Activated CD4-positive, alpha-beta memory T cell treated with anti-CD3 and anti-CD28 coated beads, Interleukin-2, amount 10 ng/mL, durations not matched to agents 7 days and 5 days (primary cell): Measurements from ENCODE around the gene LCN6. TPM values are rescaled to one million over a fixed set of nuclear protein-coding genes. Genes with fewer than 3 reads are reported as not detected.

Experiments used
- CTCF ChIA-PET: fragments of 350-600 bp; sonication (Branson Sonifier 250); formaldehyde crosslinking; loops from one replicate; lab custom pipeline; 2021; ENCODE audit warnings: antibody characterized with exemption, inconsistent platforms; lab: Charles Lee
- POLR2A ChIA-PET: fragments of 350-600 bp; sonication (Branson Sonifier 250); formaldehyde crosslinking; loops from one replicate; lab custom pipeline; 2021; ENCODE audit warnings: antibody characterized with exemption; lab: Charles Lee
- DNase-seq: peaks from one replicate; pipeline ENCODE4 v3.0.0-alpha.2; 2020
- H3K27ac Mint-ChIP-seq: one replicate; pipeline ENCODE4 v1.8.0; 2021; ENCODE audit warnings: mild to moderate bottlenecking, mixed read lengths
- H3K27me3 Mint-ChIP-seq: one replicate; pipeline ENCODE4 v1.8.0; 2021; ENCODE audit warnings: mixed read lengths
- H3K36me3 Mint-ChIP-seq: one replicate; pipeline ENCODE4 v1.8.0; 2021; ENCODE audit warnings: low read depth, mixed read lengths
- H3K4me1 Mint-ChIP-seq: one replicate; pipeline ENCODE4 v1.8.0; 2021; ENCODE audit warnings: mixed read lengths
- H3K4me3 Mint-ChIP-seq: one replicate; pipeline ENCODE4 v1.8.0; 2021; ENCODE audit warnings: mild to moderate bottlenecking, mixed read lengths
- H3K9me3 Mint-ChIP-seq: one replicate; pipeline ENCODE4 v1.8.0; 2021; ENCODE audit warnings: mixed read lengths
- total RNA-seq, 2 experiments: library from RNA; stranded (reverse); gene quantifications; one replicate each; pipeline ENCODE4 v1.2.3, GENCODE V29; 2021

The LCN6 gene
- total RNA-seq, 2 experiments from 2014 or later: 0.40 TPM; not detected in 1

- H3K4me1 Mint-ChIP-seq: peaks cover 38% of the 10 kb centered on the region
- H3K4me3 Mint-ChIP-seq: no peak overlapping the region
- CTCF ChIA-PET: no interaction called here
- H3K27me3 Mint-ChIP-seq: no peaks in the 10 kb centered on the region
- H3K36me3 Mint-ChIP-seq: peaks cover 44% of the 10 kb centered on the region
- no peak overlapping the region for H3K27ac Mint-ChIP-seq
- H3K9me3 Mint-ChIP-seq: no peaks in the 10 kb centered on the region
- DNase-seq: no peak
- POLR2A ChIA-PET: interaction anchor here (0.9 kb wide), 1 partner anchor 10 kb away, joined by 4 read pairs; no protein-coding TSS in a partner anchor
Measured at GRCh38 chr9:136723989-136724388, 24.3 kb downstream of the LCN6 start.

GRCh38 chr9:136723362-136723976 lies 24.9 kb downstream of the LCN6 start:
- Mint-ChIP-seq H3K4me3 (no peak overlapping the region), H3K4me1 (peaks cover 38% of the 10 kb centered on the region), H3K27ac (no peak overlapping the region), H3K9me3 (no peaks in the 10 kb centered on the region), H3K27me3 (no peaks in the 10 kb centered on the region), H3K36me3 (peaks cover 44% of the 10 kb centered on the region)
- ChIA-PET POLR2A (interaction anchor here (0.9 kb wide), 1 partner anchor 10 kb away, joined by 4 read pairs; no protein-coding TSS in a partner anchor), CTCF (no interaction called here)
- DNase-seq: no peak

- ChIA-PET CTCF (interaction anchor here (0.7 kb wide), 1 partner anchor 15 kb away, joined by 3 read pairs; no protein-coding TSS in a partner anchor), POLR2A (interaction anchor here (1.0 kb wide), 1 partner anchor 22 kb away, joined by 3 read pairs; no protein-coding TSS in a partner anchor)
Measured at GRCh38 chr9:136722969-136723356, 25.4 kb downstream of the LCN6 start.

GRCh38 chr9:136722093-136722968 lies 26.0 kb downstream of the LCN6 start:
- H3K9me3 Mint-ChIP-seq: no peaks in the 10 kb centered on the region
- no peaks in the 10 kb centered on the region for H3K27me3 Mint-ChIP-seq
- no peak overlapping the region for H3K27ac Mint-ChIP-seq
- peaks cover 41% of the 10 kb centered on the region for H3K36me3 Mint-ChIP-seq
- no peak overlapping the region for H3K4me3 Mint-ChIP-seq
- POLR2A ChIA-PET: interaction anchor here (1.0 to 1.2 kb wide), 2 partner anchors 21 to 28 kb away, joined by 3 read pairs; no protein-coding TSS in a partner anchor
- H3K4me1 Mint-ChIP-seq: peaks cover 35% of the 10 kb centered on the region
- CTCF ChIA-PET: interaction anchor here (0.7 kb wide), 1 partner anchor 14 kb away, joined by 3 read pairs; no protein-coding TSS in a partner anchor
- no peak for DNase-seq

More at GRCh38 chr9:136722969-136723356, 25.4 kb downstream of the LCN6 start:
- Mint-ChIP-seq H3K4me3 (no peak overlapping the region), H3K9me3 (no peaks in the 10 kb centered on the region), H3K27me3 (no peaks in the 10 kb centered on the region), H3K27ac (no peak overlapping the region), H3K36me3 (peaks cover 44% of the 10 kb centered on the region), H3K4me1 (peaks cover 38% of the 10 kb centered on the region)
- no peak for DNase-seq

GRCh38 chr9:136721339-136722092 lies 26.8 kb downstream of the LCN6 start:
- peaks cover 35% of the 10 kb centered on the region for H3K36me3 Mint-ChIP-seq
- POLR2A ChIA-PET: interaction anchor here (0.8 to 1.2 kb wide), 2 partner anchors 21 to 28 kb away, joined by 3 read pairs; no protein-coding TSS in a partner anchor
- H3K4me3 Mint-ChIP-seq: no peak overlapping the region
- no peaks in the 10 kb centered on the region for H3K27me3 Mint-ChIP-seq
- H3K9me3 Mint-ChIP-seq: no peaks in the 10 kb centered on the region
- DNase-seq: no peak
- CTCF ChIA-PET: interaction anchor here (1.0 kb wide), 1 partner anchor 9 kb away, joined by 4 read pairs; no protein-coding TSS in a partner anchor
- peaks cover 30% of the 10 kb centered on the region for H3K4me1 Mint-ChIP-seq
- no peak overlapping the region for H3K27ac Mint-ChIP-seq

GRCh38 chr9:136720898-136721338 lies 27.4 kb downstream of the LCN6 start:
- ChIA-PET CTCF (interaction anchor here (1.0 kb wide), 1 partner anchor 9 kb away, joined by 4 read pairs; no protein-coding TSS in a partner anchor), POLR2A (interaction anchor here (0.8 kb wide), 1 partner anchor 20 kb away, joined by 3 read pairs; no protein-coding TSS in a partner anchor)
- Mint-ChIP-seq H3K4me3 (no peak overlapping the region), H3K4me1 (peaks cover 24% of the 10 kb centered on the region), H3K9me3 (no peaks in the 10 kb centered on the region), H3K27ac (no peak overlapping the region), H3K27me3 (peaks cover 1% of the 10 kb centered on the region), H3K36me3 (peaks cover 29% of the 10 kb centered on the region)
- DNase-seq: no peak

GRCh38 chr9:136720251-136720897 lies 28.0 kb downstream of the LCN6 start:
- H3K36me3 Mint-ChIP-seq: peaks cover 24% of the 10 kb centered on the region
- peaks cover 3% of the 10 kb centered on the region for H3K27me3 Mint-ChIP-seq
- no peak overlapping the region for H3K27ac Mint-ChIP-seq
- H3K4me3 Mint-ChIP-seq: no peak overlapping the region
- H3K9me3 Mint-ChIP-seq: no peaks in the 10 kb centered on the region
- H3K4me1 Mint-ChIP-seq: peaks cover 19% of the 10 kb centered on the region
- DNase-seq: no peak
- CTCF ChIA-PET: interaction anchor here (1.0 kb wide), 1 partner anchor 10 kb away, joined by 4 read pairs; no protein-coding TSS in a partner anchor
- POLR2A ChIA-PET: interaction anchor here (0.8 kb wide), 1 partner anchor 20 kb away, joined by 3 read pairs; no protein-coding TSS in a partner anchor

GRCh38 chr9:136719195-136719880 lies 29.0 kb downstream of the LCN6 start:
- H3K36me3 Mint-ChIP-seq: peaks cover 16% of the 10 kb centered on the region

GRCh38 chr9:136718345-136719194 lies 29.8 kb downstream of the LCN6 start:
- Mint-ChIP-seq H3K4me1 (peaks cover 7% of the 10 kb centered on the region), H3K36me3 (peaks cover 9% of the 10 kb centered on the region), H3K9me3 (no peaks in the 10 kb centered on the region), H3K27me3 (peaks cover 8% of the 10 kb centered on the region), H3K27ac (no peak overlapping the region), H3K4me3 (no peak overlapping the region)
- ChIA-PET CTCF (interaction anchor here (1.6 kb wide), 1 partner anchor 8 kb away, joined by 4 read pairs; no protein-coding TSS in a partner anchor), POLR2A (interaction anchor here (1.7 kb wide), 1 partner anchor 9 kb away, joined by 15 read pairs; no protein-coding TSS in a partner anchor)
- DNase-seq: no peak

More at GRCh38 chr9:136719195-136719880, 29.0 kb downstream of the LCN6 start:
- no peak overlapping the region for H3K27ac Mint-ChIP-seq
- CTCF ChIA-PET: no interaction called here
- H3K4me3 Mint-ChIP-seq: no peak overlapping the region
- peaks cover 3% of the 10 kb centered on the region for H3K27me3 Mint-ChIP-seq
- POLR2A ChIA-PET: interaction anchor here (1.7 kb wide), 1 partner anchor 8 kb away, joined by 15 read pairs; no protein-coding TSS in a partner anchor
- no peak for DNase-seq
- peaks cover 13% of the 10 kb centered on the region for H3K4me1 Mint-ChIP-seq
- no peaks in the 10 kb centered on the region for H3K9me3 Mint-ChIP-seq

- Mint-ChIP-seq H3K4me1 (peaks cover 5% of the 10 kb centered on the region), H3K27me3 (peaks cover 12% of the 10 kb centered on the region), H3K27ac (no peak overlapping the region), H3K4me3 (no peak overlapping the region), H3K36me3 (peaks cover 3% of the 10 kb centered on the region), H3K9me3 (no peaks in the 10 kb centered on the region)
- POLR2A ChIA-PET: no interaction called here
- CTCF ChIA-PET: interaction anchor here (1.6 kb wide), 1 partner anchor 10 kb away, joined by 4 read pairs; no protein-coding TSS in a partner anchor
- no peak for DNase-seq
Measured at GRCh38 chr9:136717399-136717798, 30.9 kb downstream of the LCN6 start.
